DMS114 treated with DMSO at 0.1 percent for 48 hours (cell line): ENCODE data around the gene DMWD.

Experiments
- DNase-seq: peaks from one replicate; lab custom pipeline; 2025; ENCODE audit not compliant: unreplicated experiment; lab: John Stamatoyannopoulos, UW

DMWD gene

GRCh38 chr19:45792470-45793177, at the start of gene DMWD:
Gene DMWD, minus strand, starts transcription at chr19:45792845. Its CDS starts 89 bp downstream, at chr19:45792756.
- peak; percentile 87 for DNase-seq

- no peak for DNase-seq
Observed at GRCh38 chr19:45842198-45842597, 49.6 kb upstream of the DMWD start.

GRCh38 chr19:45834970-45835369, 42.3 kb upstream of the DMWD start:
- no peak for DNase-seq

- DNase-seq = no peak
Observed at GRCh38 chr19:45828945-45829344, 36.3 kb upstream of the DMWD start.

GRCh38 chr19:45828523-45828922, 35.9 kb upstream of the DMWD start:
- no peak for DNase-seq

- DNase-seq = no peak
Observed at GRCh38 chr19:45827459-45828093, 34.9 kb upstream of the DMWD start.

- DNase-seq = no peak
Observed at GRCh38 chr19:45826934-45827333, 34.3 kb upstream of the DMWD start.

- no peak for DNase-seq
Observed at GRCh38 chr19:45825917-45826893, 33.6 kb upstream of the DMWD start.

- DNase-seq = no peak
Observed at GRCh38 chr19:45825263-45825605, 32.6 kb upstream of the DMWD start.

- no peak for DNase-seq
Observed at GRCh38 chr19:45824531-45825262, 32.1 kb upstream of the DMWD start.

GRCh38 chr19:45824041-45824471, 31.4 kb upstream of the DMWD start:
- no peak for DNase-seq

GRCh38 chr19:45823182-45823581, 30.5 kb upstream of the DMWD start:
- DNase-seq = no peak

- DNase-seq = no peak
Observed at GRCh38 chr19:45822716-45823115, 30.1 kb upstream of the DMWD start.

GRCh38 chr19:45821570-45821969, 28.9 kb upstream of the DMWD start:
- no peak for DNase-seq

- DNase-seq = no peak
Observed at GRCh38 chr19:45821103-45821521, 28.5 kb upstream of the DMWD start.

GRCh38 chr19:45820413-45821102, 27.9 kb upstream of the DMWD start:
- DNase-seq = no peak

GRCh38 chr19:45819769-45820168, 27.1 kb upstream of the DMWD start:
- DNase-seq = no peak

GRCh38 chr19:45817725-45818301, 25.2 kb upstream of the DMWD start:
- DNase-seq = no peak

- peak; percentile 69 for DNase-seq
Observed at GRCh38 chr19:45817010-45817724, 24.5 kb upstream of the DMWD start.
